WTC11 (cell line): ENCODE measurements around the gene TREML1. TPM values are rescaled to one million over a fixed set of nuclear protein-coding genes. Genes with fewer than 3 reads are reported as not detected.

Source experiments
- E2F5 ChIP-seq: sonication (generic); formaldehyde crosslinking; IDR thresholded peaks from 2 replicates; pipeline ENCODE4 v1.8.1; 2022; ENCODE audit warnings: mild to moderate bottlenecking, moderate library complexity, missing genetic modification reagents
- GABPB1 ChIP-seq: sonication (generic); formaldehyde crosslinking; IDR thresholded peaks from 2 replicates; pipeline ENCODE4 v1.8.1; 2023; ENCODE audit warnings: mild to moderate bottlenecking, missing genetic modification reagents
- GTF2I ChIP-seq: fragments of 250-450 bp; sonication (Bioruptor Pico); conservative IDR thresholded peaks from 2 replicates; pipeline ENCODE4 v1.4.0; 2021; ENCODE audit warnings: mild to moderate bottlenecking
- IRF2 ChIP-seq: sonication (generic); formaldehyde crosslinking; IDR thresholded peaks from 2 replicates; pipeline ENCODE4 v1.8.0; 2022; ENCODE audit warnings: low read depth, missing genetic modification reagents, borderline replicate concordance
- JUN ChIP-seq: sonication (generic); formaldehyde crosslinking; IDR thresholded peaks from 2 replicates; pipeline ENCODE4 v1.8.0; 2023; ENCODE audit warnings: mild to moderate bottlenecking, missing genetic modification reagents
- MAX ChIP-seq: sonication (generic); formaldehyde crosslinking; IDR thresholded peaks from 2 replicates; pipeline ENCODE4 v1.8.0; 2022; ENCODE audit warnings: mild to moderate bottlenecking, missing genetic modification reagents
- MXD4 ChIP-seq: fragments of 250-450 bp; sonication (Bioruptor Pico); IDR thresholded peaks from 2 replicates; pipeline ENCODE4 v1.8.0; 2021; ENCODE audit warnings: mild to moderate bottlenecking, moderate library complexity, borderline replicate concordance
- MYBL2 ChIP-seq: sonication (generic); formaldehyde crosslinking; IDR thresholded peaks from 2 replicates; pipeline ENCODE4 v1.8.1; 2023; ENCODE audit warnings: mild to moderate bottlenecking, moderate library complexity, missing genetic modification reagents
- NFYB ChIP-seq: sonication (generic); formaldehyde crosslinking; conservative IDR thresholded peaks from 2 replicates; pipeline ENCODE4 v1.8.0; 2022; ENCODE audit warnings: low read depth, missing genetic modification reagents
- NR3C1 ChIP-seq: sonication (generic); formaldehyde crosslinking; conservative IDR thresholded peaks from 2 replicates; pipeline ENCODE4 v1.8.1; 2023; ENCODE audit warnings: low read depth, mild to moderate bottlenecking, missing genetic modification reagents
- OVOL2 ChIP-seq: fragments of 250-450 bp; sonication (Bioruptor Pico); IDR thresholded peaks from 2 replicates; pipeline ENCODE4 v1.9.0; 2021; ENCODE audit warnings: mild to moderate bottlenecking, borderline replicate concordance
- PRRX2 ChIP-seq: fragments of 250-450 bp; sonication (Bioruptor Pico); IDR thresholded peaks from 2 replicates; pipeline ENCODE4 v1.8.0; 2021; ENCODE audit warnings: mild to moderate bottlenecking
- RORB ChIP-seq: fragments of 250-450 bp; sonication (Bioruptor Pico); IDR thresholded peaks from 2 replicates; pipeline ENCODE4 v1.9.0; 2021; ENCODE audit warnings: mild to moderate bottlenecking
- SMAD3 ChIP-seq: sonication (generic); formaldehyde crosslinking; IDR thresholded peaks from 2 replicates; pipeline ENCODE4 v1.8.0; 2022; ENCODE audit warnings: missing genetic modification reagents, mild to moderate bottlenecking, borderline replicate concordance
- SP1 ChIP-seq: sonication (generic); formaldehyde crosslinking; conservative IDR thresholded peaks from 2 replicates; pipeline ENCODE4 v1.8.1; 2022; ENCODE audit warnings: missing genetic modification reagents
- TEAD1 ChIP-seq: sonication (generic); formaldehyde crosslinking; IDR thresholded peaks from 2 replicates; pipeline ENCODE4 v1.8.0; 2022; ENCODE audit warnings: mild to moderate bottlenecking, missing genetic modification reagents
- TP53 ChIP-seq: sonication (generic); formaldehyde crosslinking; IDR thresholded peaks from 2 replicates; pipeline ENCODE4 v1.8.1; 2023; ENCODE audit warnings: mild to moderate bottlenecking, missing genetic modification reagents
- USF2 ChIP-seq: sonication (generic); formaldehyde crosslinking; IDR thresholded peaks from 2 replicates; pipeline ENCODE4 v1.8.1; 2023; ENCODE audit warnings: mild to moderate bottlenecking, missing genetic modification reagents, moderate library complexity
- ZNF263 ChIP-seq: sonication (generic); formaldehyde crosslinking; IDR thresholded peaks from 2 replicates; pipeline ENCODE4 v1.8.1; 2022; ENCODE audit warnings: low read depth, mild to moderate bottlenecking, moderate library complexity, missing genetic modification reagents
- ZNF317 ChIP-seq: sonication (generic); formaldehyde crosslinking; IDR thresholded peaks from 2 replicates; pipeline ENCODE4 v1.8.1; 2023; ENCODE audit warnings: low read depth, mild to moderate bottlenecking, moderate library complexity, missing genetic modification reagents, borderline replicate concordance
- ZNF416 ChIP-seq: fragments of 250-450 bp; sonication (Bioruptor Pico); IDR thresholded peaks from 2 replicates; pipeline ENCODE4 v1.9.0; 2021; ENCODE audit warnings: mild to moderate bottlenecking, inconsistent platforms
- ZNF423 ChIP-seq: fragments of 250-450 bp; sonication (Bioruptor Pico); IDR thresholded peaks from 2 replicates; pipeline ENCODE4 v2.1.2; 2022; ENCODE audit warnings: mild to moderate bottlenecking, moderate library complexity
- ZNF512 ChIP-seq: sonication (generic); formaldehyde crosslinking; IDR thresholded peaks from 2 replicates; pipeline ENCODE4 v1.8.1; 2022; ENCODE audit warnings: missing genetic modification reagents, borderline replicate concordance
- total RNA-seq: library from RNA; stranded (reverse); gene quantifications from 3 replicates; pipeline ENCODE4 v1.2.3, GENCODE V29; 2021
- TF ChIP-seq, protein P1 (sequence below): sonication (generic); formaldehyde crosslinking; IDR thresholded peaks from 2 replicates; pipeline ENCODE4 v1.8.1; 2022; ENCODE audit warnings: mild to moderate bottlenecking, missing genetic modification reagents, moderate library complexity, borderline replicate concordance
- TF ChIP-seq, protein P2 (sequence below): sonication (generic); formaldehyde crosslinking; IDR thresholded peaks from 2 replicates; pipeline ENCODE4 v1.8.0; 2022; ENCODE audit warnings: mild to moderate bottlenecking, missing genetic modification reagents
- TF ChIP-seq, protein P3 (sequence below): sonication (generic); formaldehyde crosslinking; IDR thresholded peaks from 2 replicates; pipeline ENCODE4 v1.8.0; 2022; ENCODE audit warnings: missing genetic modification reagents
- TF ChIP-seq, protein P4 (sequence below): sonication (generic); formaldehyde crosslinking; IDR thresholded peaks from 2 replicates; pipeline ENCODE4 v1.8.1; 2022; ENCODE audit warnings: low read depth, mild to moderate bottlenecking, moderate library complexity, missing genetic modification reagents, borderline replicate concordance
- TF ChIP-seq, protein P5 (sequence below): fragments of 250-450 bp; sonication (Bioruptor Pico); IDR thresholded peaks from 2 replicates; pipeline ENCODE4 v1.8.0; 2021; ENCODE audit warnings: mild to moderate bottlenecking

Gene TREML1
- total RNA-seq, 1 experiment from 2014 or later: not detected

DNA sequence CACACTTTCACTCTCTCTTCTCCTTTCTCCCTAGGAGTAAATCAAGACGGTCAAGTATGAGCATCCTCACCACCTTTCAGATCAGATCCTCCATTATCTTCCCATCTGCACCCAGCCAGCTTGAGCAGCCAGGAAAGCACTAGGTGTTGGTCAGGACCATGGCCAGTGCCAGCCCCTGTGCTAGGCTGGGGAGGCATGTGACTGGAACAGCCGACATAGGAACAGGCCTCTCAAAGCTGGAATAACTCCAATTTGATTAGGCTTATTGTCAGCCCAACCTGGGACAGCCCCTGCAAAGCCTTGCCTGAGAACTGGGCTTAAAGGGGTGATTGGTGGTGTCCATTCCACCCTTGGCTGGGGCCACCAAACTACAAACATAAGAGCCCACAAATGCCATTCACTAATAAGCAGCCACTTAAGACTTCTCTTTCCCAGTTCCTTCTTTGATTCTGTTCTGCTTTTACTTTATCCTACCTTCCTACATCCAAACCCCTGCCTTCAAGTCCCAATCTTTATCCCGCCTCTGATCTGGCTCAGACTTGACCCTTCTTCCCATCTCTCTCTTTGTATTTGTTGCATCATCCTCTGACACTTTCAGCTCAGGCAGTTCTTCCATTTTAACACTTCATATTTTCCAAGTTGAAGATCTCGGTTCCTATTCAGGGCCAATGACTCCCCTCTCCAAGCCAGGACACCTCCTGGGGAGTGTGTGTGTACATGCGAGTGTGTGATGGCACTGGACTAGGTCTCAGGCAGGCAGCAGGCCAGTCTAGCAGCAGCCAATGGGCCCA lies 13.2 kb upstream of the TREML1 start (continued):
- TF ChIP-seq GTF2I (CRISPR knock-in tag) (no peak), MXD4 (no peak), SMAD3 (no peak), ZNF423 (CRISPR knock-in tag) (no peak), JUN (CRISPR knock-in tag) (no peak), OVOL2 (CRISPR knock-in tag) (no peak), MYBL2 (CRISPR knock-in tag) (no peak), GABPB1 (CRISPR knock-in tag) (no peak), TEAD1 (CRISPR knock-in tag) (peak; percentile 77), IRF2 (no peak), SP1 (CRISPR knock-in tag) (no peak), NFYB (CRISPR knock-in tag) (no peak), ZNF263 (no peak), MAX (CRISPR knock-in tag) (peak; percentile 57; the same call in 1 of the 2 replicates), TP53 (CRISPR knock-in tag) (peak; percentile 57; the same call in 1 of the 2 replicates), E2F5 (CRISPR knock-in tag) (0 out of 2 replicates have a peak, but pooled peaks have one; percentile 22), NR3C1 (CRISPR knock-in tag) (no peak), ZNF416 (CRISPR knock-in tag) (no peak), ZNF317 (CRISPR knock-in tag) (peak; percentile 81), RORB (CRISPR knock-in tag) (no peak), ZNF512 (no peak), USF2 (peak; percentile 66), PRRX2 (CRISPR knock-in tag) (no peak)
- TF ChIP-seq, protein P1, sequence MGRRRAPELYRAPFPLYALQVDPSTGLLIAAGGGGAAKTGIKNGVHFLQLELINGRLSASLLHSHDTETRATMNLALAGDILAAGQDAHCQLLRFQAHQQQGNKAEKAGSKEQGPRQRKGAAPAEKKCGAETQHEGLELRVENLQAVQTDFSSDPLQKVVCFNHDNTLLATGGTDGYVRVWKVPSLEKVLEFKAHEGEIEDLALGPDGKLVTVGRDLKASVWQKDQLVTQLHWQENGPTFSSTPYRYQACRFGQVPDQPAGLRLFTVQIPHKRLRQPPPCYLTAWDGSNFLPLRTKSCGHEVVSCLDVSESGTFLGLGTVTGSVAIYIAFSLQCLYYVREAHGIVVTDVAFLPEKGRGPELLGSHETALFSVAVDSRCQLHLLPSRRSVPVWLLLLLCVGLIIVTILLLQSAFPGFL (CRISPR knock-in tag): no peak
- TF ChIP-seq, protein P2, sequence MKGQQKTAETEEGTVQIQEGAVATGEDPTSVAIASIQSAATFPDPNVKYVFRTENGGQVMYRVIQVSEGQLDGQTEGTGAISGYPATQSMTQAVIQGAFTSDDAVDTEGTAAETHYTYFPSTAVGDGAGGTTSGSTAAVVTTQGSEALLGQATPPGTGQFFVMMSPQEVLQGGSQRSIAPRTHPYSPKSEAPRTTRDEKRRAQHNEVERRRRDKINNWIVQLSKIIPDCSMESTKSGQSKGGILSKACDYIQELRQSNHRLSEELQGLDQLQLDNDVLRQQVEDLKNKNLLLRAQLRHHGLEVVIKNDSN (CRISPR knock-in tag): peak; percentile 80; the same call in 1 of the 2 replicates
- TF ChIP-seq, protein P3, sequence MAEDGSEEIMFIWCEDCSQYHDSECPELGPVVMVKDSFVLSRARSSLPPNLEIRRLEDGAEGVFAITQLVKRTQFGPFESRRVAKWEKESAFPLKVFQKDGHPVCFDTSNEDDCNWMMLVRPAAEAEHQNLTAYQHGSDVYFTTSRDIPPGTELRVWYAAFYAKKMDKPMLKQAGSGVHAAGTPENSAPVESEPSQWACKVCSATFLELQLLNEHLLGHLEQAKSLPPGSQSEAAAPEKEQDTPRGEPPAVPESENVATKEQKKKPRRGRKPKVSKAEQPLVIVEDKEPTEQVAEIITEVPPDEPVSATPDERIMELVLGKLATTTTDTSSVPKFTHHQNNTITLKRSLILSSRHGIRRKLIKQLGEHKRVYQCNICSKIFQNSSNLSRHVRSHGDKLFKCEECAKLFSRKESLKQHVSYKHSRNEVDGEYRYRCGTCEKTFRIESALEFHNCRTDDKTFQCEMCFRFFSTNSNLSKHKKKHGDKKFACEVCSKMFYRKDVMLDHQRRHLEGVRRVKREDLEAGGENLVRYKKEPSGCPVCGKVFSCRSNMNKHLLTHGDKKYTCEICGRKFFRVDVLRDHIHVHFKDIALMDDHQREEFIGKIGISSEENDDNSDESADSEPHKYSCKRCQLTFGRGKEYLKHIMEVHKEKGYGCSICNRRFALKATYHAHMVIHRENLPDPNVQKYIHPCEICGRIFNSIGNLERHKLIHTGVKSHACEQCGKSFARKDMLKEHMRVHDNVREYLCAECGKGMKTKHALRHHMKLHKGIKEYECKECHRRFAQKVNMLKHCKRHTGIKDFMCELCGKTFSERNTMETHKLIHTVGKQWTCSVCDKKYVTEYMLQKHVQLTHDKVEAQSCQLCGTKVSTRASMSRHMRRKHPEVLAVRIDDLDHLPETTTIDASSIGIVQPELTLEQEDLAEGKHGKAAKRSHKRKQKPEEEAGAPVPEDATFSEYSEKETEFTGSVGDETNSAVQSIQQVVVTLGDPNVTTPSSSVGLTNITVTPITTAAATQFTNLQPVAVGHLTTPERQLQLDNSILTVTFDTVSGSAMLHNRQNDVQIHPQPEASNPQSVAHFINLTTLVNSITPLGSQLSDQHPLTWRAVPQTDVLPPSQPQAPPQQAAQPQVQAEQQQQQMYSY (CRISPR knock-in tag): no peak
- TF ChIP-seq, protein P4, sequence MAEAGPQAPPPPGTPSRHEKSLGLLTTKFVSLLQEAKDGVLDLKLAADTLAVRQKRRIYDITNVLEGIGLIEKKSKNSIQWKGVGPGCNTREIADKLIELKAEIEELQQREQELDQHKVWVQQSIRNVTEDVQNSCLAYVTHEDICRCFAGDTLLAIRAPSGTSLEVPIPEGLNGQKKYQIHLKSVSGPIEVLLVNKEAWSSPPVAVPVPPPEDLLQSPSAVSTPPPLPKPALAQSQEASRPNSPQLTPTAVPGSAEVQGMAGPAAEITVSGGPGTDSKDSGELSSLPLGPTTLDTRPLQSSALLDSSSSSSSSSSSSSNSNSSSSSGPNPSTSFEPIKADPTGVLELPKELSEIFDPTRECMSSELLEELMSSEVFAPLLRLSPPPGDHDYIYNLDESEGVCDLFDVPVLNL (CRISPR knock-in tag): no peak
- TF ChIP-seq, protein P5, sequence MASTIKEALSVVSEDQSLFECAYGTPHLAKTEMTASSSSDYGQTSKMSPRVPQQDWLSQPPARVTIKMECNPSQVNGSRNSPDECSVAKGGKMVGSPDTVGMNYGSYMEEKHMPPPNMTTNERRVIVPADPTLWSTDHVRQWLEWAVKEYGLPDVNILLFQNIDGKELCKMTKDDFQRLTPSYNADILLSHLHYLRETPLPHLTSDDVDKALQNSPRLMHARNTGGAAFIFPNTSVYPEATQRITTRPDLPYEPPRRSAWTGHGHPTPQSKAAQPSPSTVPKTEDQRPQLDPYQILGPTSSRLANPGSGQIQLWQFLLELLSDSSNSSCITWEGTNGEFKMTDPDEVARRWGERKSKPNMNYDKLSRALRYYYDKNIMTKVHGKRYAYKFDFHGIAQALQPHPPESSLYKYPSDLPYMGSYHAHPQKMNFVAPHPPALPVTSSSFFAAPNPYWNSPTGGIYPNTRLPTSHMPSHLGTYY: no peak
